ENCODE data around the gene STRBP.

- TF ChIP-seq CTCF (IDR thresholded peaks at IDR 0.05) = no peak
- no peak for TF ChIP-seq POLR2A (IDR thresholded peaks at IDR 0.05)
- no peak for TF ChIP-seq POLR2AphosphoS5 (IDR thresholded peaks at IDR 0.05)
Observed at GRCh38 chr9:123084256-123084655, 184.1 kb downstream of the STRBP start.

Data from prostate gland (tissue), 2 donors.